Measurements from ENCODE around the gene SERINC5. TPM values are rescaled to one million over a fixed set of nuclear protein-coding genes. Genes with fewer than 3 reads are reported as not detected.
"Not testable (repeated sequence)": the region's sequence is repeated elsewhere in the genome, so short reads cannot be mapped to it uniquely, and the experiment has no call there.

SERINC5 gene
- total RNA-seq, 2 experiments from 2014 or later: 85.7 to 88.8 TPM

DNA sequence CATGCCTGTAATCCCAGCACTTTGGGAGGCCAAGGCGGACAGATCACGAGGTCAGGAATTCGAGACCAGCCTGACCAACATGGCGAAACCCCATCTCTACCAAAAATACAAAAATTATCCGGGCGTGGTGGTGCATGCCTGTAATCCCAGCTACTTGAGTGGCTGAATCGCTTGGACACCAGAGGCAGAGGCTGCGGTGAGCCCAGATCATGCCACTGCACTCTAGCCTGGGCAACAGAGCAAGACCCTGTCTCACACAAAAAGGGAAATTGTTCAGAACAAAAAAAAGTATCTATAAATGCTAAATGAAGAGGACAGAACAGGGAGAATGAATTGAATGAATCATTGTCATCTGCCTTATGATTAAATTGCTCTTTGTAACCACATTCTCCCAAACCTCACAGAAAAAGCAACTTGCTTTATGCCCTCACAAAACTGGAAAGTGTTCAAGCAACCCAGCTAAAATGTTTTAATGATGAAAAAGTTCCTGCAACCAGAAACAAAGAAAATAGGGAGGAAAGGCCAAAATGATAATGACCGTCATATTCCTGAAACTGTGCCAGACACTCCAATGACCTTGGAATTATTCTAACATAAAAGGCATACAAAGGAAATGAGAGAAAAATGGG lies 83.7 kb downstream of the SERINC5 start:
- Mint-ChIP-seq H3K4me1 (peaks cover 27% of the 10 kb centered on the region), H3K27me3 (no peaks in the 10 kb centered on the region), H3K36me3 (ENCODE audit: low read depth) (peaks cover 75% of the 10 kb centered on the region), H3K4me3 (no peak overlapping the region), H3K9me3 (no peaks in the 10 kb centered on the region), H3K27ac (peak overlapping the region; percentile 41)
- DNase-seq: no peak
- ChIA-PET CTCF (no interaction called here), POLR2A (interaction anchor here (0.6 kb wide), 1 partner anchor 84 kb away, joined by 3 read pairs; the partner anchor contains the start of gene SERINC5)

DNA sequence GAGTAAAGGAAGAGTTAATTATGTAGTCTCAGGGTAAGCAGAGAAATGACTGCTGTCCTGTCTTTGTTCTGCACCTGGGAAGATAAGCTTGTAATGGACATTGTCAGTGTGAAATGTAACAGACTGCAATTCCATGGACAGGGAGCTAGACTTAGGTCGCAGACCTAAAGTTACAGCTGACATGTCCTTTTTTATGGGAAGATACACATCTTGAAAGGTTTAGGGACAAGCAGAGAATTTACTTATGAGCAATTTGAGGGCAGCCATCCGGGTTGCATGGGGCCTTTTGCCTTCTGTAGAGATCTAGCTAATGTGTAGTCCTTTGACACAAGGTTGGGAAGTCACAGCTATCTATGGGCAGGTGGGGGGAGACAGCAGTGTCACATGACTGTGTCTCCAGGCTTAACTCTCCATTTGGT lies 85.7 kb downstream of the SERINC5 start:
- ChIA-PET POLR2A (no interaction called here), CTCF (interaction anchor here (1.1 to 2.0 kb wide), 4 partner anchors 8 to 34 kb away, joined by 3 to 6 read pairs (median 3); no protein-coding TSS in a partner anchor)
- DNase-seq: no peak
- no peaks in the 10 kb centered on the region for H3K9me3 Mint-ChIP-seq
- H3K27ac Mint-ChIP-seq: no peak overlapping the region
- no peak overlapping the region for H3K4me3 Mint-ChIP-seq
- peaks cover 80% of the 10 kb centered on the region for H3K36me3 Mint-ChIP-seq (ENCODE audit: low read depth)
- no peaks in the 10 kb centered on the region for H3K27me3 Mint-ChIP-seq
- H3K4me1 Mint-ChIP-seq: peaks cover 37% of the 10 kb centered on the region

DNA sequence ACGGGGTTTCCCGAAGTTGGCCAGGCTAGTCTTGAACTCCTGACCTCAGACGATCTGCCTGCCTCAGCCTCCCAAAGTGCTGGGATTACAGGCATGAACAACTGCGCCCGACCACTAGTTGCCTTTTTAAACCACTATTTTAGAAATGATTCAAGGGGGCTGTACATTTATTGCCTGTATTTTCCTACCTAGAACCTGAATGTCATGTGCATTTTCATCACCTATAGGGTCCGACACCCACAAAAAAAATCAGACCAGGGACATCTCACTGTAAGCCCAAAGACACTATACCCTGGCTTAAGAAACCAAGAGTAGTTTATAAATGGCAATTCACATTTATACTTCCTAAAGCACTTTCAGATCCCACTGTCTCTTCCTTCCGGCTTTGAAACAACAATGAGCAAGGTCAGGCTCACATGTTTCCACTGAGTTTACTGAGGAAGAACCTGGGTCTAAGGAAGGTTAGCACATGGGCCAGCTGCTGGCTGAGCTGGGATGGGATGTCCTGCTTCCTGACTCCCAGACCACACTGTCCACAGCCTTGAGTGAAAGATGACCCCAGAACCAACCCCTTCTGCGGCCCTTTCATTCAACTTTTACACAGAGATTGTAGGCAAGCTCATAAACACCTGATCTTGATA lies 87.3 kb downstream of the SERINC5 start:
- no peak for DNase-seq
- Mint-ChIP-seq H3K36me3 (ENCODE audit: low read depth) (peaks cover 81% of the 10 kb centered on the region), H3K27ac (peak overlapping the region; percentile 2), H3K9me3 (peaks cover 2% of the 10 kb centered on the region), H3K27me3 (no peaks in the 10 kb centered on the region), H3K4me1 (peaks cover 35% of the 10 kb centered on the region), H3K4me3 (no peak overlapping the region)
- POLR2A ChIA-PET: no interaction called here
- CTCF ChIA-PET: interaction anchor here (0.6 to 2.0 kb wide), 3 partner anchors 10 to 192 kb away, joined by 4 to 6 read pairs (median 4); no protein-coding TSS in a partner anchor

DNA sequence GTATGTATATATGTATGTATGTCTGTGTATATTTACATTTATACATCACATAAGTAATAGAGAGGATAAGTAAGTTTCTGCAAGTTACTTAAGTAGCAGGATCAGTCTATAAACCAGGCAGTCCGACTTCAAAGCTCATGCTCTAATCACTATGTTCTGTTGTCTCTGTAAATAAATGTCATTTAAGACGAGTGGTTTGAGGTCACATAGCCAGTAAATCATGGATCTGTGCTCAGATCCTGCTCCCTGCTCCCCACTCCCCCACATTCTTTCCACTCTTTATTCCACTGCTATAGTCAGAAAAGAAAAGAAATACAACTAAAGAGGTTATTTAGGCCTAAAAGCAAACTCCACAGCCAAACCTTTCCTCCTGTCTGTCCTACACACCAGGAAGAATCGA lies 90.4 kb downstream of the SERINC5 start:
- Mint-ChIP-seq H3K4me1 (peaks cover 33% of the 10 kb centered on the region), H3K36me3 (ENCODE audit: low read depth) (peaks cover 88% of the 10 kb centered on the region), H3K27me3 (no peaks in the 10 kb centered on the region), H3K4me3 (no peak overlapping the region), H3K27ac (peak overlapping the region; percentile 43), H3K9me3 (peaks cover 2% of the 10 kb centered on the region)
- ChIA-PET POLR2A (no interaction called here), CTCF (interaction anchor here (0.9 to 2.2 kb wide), 4 partner anchors 10 to 142 kb away, joined by 3 to 8 read pairs (median 3); no protein-coding TSS in a partner anchor)
- DNase-seq: no peak

DNA sequence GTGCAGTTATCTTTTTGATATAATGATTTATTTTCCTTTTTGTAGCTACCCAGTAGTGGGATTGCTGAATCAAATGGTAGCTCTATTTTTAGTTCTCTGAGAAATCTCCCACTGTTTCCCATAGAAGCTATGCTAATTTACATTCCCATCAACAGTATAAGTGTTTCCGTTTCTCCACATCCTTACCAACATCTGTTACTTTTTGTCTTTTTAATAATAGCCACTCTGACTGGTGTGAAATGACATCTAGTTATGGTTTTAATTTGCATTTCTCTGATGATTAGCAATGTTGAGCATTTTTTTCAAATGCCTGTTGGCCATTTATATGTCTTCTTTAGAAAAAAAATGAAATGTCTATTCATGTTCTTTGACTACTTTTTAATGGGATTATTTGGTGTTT lies 94.7 kb downstream of the SERINC5 start:
- peaks cover 2% of the 10 kb centered on the region for H3K9me3 Mint-ChIP-seq
- peaks cover 91% of the 10 kb centered on the region for H3K36me3 Mint-ChIP-seq (ENCODE audit: low read depth)
- peak overlapping the region; percentile 21 for H3K27ac Mint-ChIP-seq
- ChIA-PET POLR2A (no interaction called here), CTCF (no interaction called here)
- peaks cover 20% of the 10 kb centered on the region for H3K4me1 Mint-ChIP-seq
- no peaks in the 10 kb centered on the region for H3K27me3 Mint-ChIP-seq
- no peak overlapping the region for H3K4me3 Mint-ChIP-seq
- no peak for DNase-seq

DNA sequence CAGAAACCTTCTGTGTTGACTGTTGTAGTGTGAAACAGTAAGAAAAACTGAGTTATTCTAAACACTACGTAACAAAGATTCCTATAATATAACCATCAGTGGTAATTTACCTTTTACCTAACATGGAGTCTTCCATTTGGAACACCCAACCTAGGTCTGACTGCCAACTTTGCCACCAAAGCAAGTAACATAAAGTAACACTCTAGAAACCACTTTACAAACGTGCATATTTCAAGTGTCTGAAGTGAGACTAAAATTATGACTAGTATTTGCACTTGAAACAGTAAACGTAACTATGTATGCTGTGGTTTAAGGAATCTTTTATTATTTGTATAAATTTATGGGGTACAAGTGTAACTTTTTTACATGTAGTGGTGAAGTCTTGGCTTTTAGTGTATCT lies 95.6 kb downstream of the SERINC5 start:
- Mint-ChIP-seq H3K36me3 (ENCODE audit: low read depth) (peaks cover 88% of the 10 kb centered on the region), H3K9me3 (peaks cover 2% of the 10 kb centered on the region), H3K27ac (peak overlapping the region; percentile 55), H3K4me1 (peaks cover 16% of the 10 kb centered on the region), H3K4me3 (no peak overlapping the region), H3K27me3 (no peaks in the 10 kb centered on the region)
- ChIA-PET POLR2A (no interaction called here), CTCF (no interaction called here)
- DNase-seq: no peak

DNA sequence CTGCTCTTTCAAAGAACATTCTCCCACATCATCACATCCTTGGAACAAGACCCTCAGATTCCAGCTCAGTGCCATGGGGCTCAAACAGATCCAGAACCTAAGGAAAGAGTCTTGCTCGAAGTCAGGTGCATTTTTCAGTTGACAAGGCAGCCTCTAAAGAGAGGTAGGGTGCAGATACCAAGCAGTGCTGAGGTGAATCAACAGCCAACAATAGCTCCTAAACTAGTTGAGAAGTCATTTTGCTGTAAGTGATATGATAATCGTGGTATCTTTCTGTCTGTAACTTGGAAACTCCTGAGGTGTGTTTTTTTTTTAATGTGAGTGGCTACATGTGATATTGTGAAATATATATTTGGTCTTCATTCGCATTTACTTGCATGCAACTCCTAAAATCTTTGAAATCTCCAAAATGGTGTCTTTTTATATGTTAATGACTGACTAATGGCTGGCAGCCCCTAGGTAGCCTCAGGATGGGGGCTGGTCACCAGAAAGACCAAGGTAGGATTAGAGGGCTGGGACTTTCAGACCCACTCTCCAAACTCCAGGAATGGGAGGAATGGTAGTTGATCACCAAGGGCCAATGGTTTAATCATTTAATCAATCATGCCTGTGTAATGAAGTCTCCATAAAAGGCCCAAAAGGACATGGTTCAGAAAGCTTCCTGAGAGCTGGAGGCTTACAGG lies 96.6 kb downstream of the SERINC5 start:
- Mint-ChIP-seq H3K4me3 (no peak overlapping the region), H3K36me3 (ENCODE audit: low read depth) (peaks cover 89% of the 10 kb centered on the region), H3K27me3 (no peaks in the 10 kb centered on the region), H3K27ac (no peak overlapping the region), H3K4me1 (peaks cover 22% of the 10 kb centered on the region), H3K9me3 (peaks cover 2% of the 10 kb centered on the region)
- DNase-seq: no peak
- CTCF ChIA-PET: interaction anchor here (0.7 to 1.8 kb wide), 2 partner anchors 10 to 13 kb away, joined by 4 read pairs; no protein-coding TSS in a partner anchor
- POLR2A ChIA-PET: no interaction called here

DNA sequence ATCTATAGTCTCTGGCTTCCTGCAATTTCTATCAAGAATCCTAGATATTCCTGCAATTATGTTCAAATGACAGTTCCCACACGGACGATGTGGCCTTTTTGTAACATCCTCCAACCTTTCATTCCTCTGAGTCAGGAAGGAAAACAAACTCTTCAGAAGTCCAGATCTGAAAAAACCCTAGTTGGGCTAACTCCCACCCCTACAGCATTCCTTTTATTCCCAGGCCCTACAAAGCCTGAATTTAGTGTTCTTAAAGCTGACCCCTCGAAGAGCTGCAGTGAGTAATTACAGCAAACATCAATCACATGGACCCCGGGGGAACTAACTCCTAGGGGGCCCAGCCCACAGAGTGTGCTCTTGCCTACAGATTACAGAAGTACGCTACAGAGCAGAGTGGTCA lies 99.7 kb downstream of the SERINC5 start:
- Mint-ChIP-seq H3K4me1 (peaks cover 44% of the 10 kb centered on the region), H3K9me3 (no peaks in the 10 kb centered on the region), H3K27ac (peak overlapping the region; percentile 11), H3K27me3 (no peaks in the 10 kb centered on the region), H3K4me3 (no peak overlapping the region), H3K36me3 (ENCODE audit: low read depth) (peaks cover 85% of the 10 kb centered on the region)
- ChIA-PET POLR2A (interaction anchor here (0.6 kb wide), 1 partner anchor 15 kb away, joined by 4 read pairs; no protein-coding TSS in a partner anchor), CTCF (no interaction called here)
- no peak for DNase-seq

DNA sequence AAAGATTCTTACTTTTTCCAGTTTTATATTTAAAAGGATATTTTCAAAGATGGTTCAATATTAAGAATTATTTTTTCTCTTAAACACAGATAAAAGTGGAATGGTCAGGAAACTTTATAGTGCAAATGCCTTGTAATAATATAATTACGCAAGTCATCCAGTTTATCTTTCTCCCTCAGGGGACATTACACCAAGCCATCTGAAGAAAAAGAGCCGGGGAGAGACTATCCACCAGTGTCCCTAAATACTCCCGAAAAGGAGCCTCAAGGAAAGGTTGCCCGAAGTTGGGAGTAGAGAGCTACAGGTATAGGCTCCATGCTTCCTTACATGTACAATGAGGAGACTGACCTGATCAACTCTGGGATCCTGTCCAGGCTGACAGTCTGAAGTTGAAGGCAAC lies 101.1 kb downstream of the SERINC5 start:
- DNase-seq: no peak
- Mint-ChIP-seq H3K27me3 (no peaks in the 10 kb centered on the region), H3K4me1 (peaks cover 56% of the 10 kb centered on the region), H3K4me3 (no peak overlapping the region), H3K9me3 (no peaks in the 10 kb centered on the region), H3K27ac (peak overlapping the region; percentile 76), H3K36me3 (ENCODE audit: low read depth) (peaks cover 86% of the 10 kb centered on the region)
- ChIA-PET POLR2A (no interaction called here), CTCF (interaction anchor here (1.1 to 1.6 kb wide), 3 partner anchors 11 to 29 kb away, joined by 3 to 4 read pairs (median 3); no protein-coding TSS in a partner anchor)

DNA sequence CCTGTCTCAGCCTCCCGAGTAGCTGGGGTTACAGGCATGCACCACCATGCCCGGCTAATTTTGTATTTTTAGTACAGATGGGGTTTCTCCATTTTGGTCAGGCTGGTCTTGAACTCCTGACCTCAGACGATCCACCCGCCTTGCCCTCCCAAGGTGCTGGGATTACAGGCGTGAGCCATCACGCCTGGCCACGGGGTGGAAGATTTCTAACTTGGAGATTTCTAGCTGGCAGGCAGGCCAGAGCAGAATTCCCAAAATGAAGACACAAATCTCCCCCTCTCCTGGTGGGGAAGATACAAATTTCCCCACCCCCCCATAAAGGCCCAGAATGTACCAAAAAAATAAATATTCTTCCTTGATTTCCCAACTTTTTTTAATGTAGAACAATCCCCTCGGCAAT lies 101.6 kb downstream of the SERINC5 start:
- DNase-seq, POLR2A ChIA-PET, H3K27me3 Mint-ChIP-seq, H3K9me3 Mint-ChIP-seq, H3K4me3 Mint-ChIP-seq: not testable (repeated sequence)
- CTCF ChIA-PET: interaction anchor here (1.6 kb wide), 1 partner anchor 19 kb away, joined by 4 read pairs; no protein-coding TSS in a partner anchor
- Mint-ChIP-seq H3K36me3 (ENCODE audit: low read depth) (peaks cover 86% of the 10 kb centered on the region), H3K27ac (peak overlapping the region; percentile 93), H3K4me1 (peaks cover 56% of the 10 kb centered on the region)

DNA sequence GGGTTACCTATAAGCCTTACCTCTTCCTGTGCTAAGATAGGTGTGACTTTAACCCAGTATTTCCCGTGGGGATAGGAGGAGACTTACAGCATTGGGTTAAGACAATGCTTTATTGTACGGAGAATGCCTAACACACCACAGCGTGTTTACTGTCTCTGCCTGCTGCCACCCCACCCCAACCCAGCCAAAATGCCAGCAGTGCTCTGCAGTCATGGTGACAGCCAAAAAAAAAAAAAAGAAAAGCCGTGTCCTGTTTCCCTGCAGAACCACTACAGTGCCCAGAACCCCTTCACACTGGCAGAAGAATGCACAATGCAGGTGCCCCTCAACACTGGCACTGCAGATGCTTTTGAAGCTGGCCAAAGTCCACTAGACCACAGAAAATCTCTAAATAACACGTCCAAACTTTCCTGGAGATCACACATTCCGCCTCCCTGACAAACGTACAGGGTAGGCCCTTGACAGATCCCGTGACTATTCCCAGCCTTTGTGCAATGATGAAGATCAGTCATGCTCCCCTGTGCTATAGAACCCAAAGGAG lies 102.2 kb downstream of the SERINC5 start:
- Mint-ChIP-seq H3K4me1 (peaks cover 56% of the 10 kb centered on the region), H3K4me3 (peak overlapping the region; percentile 8)
- peak; percentile 35 for DNase-seq

DNA sequence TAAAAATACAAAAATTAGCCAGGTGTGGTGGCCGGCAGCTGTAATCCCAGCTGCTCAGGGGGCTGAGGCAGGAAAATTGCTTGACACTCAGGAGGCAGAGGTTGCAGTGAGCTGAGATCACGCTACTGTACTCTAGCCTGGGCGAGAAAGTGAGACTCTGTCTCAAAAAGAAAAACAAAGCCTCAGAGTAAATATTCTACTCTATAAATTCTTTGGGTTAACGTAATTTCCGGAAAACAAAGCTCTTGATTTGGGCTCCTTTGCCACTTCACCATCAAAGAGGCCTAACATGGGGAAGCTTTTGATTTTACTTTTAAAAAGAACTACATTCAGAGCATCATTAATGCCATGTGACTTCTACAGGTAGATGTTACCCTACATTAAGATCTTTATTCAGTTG lies 103.1 kb downstream of the SERINC5 start:
- ChIA-PET POLR2A (no interaction called here), CTCF (interaction anchor here (0.7 to 1.2 kb wide), 3 partner anchors 18 to 29 kb away, joined by 3 to 5 read pairs (median 3); no protein-coding TSS in a partner anchor)
- H3K27me3 Mint-ChIP-seq: no peaks in the 10 kb centered on the region
- peak overlapping the region; percentile 93 for H3K27ac Mint-ChIP-seq
- DNase-seq: peak; percentile 26
- H3K9me3 Mint-ChIP-seq: no peaks in the 10 kb centered on the region
- peak overlapping the region; percentile 5 for H3K4me3 Mint-ChIP-seq
- H3K36me3 Mint-ChIP-seq (ENCODE audit: low read depth): peaks cover 83% of the 10 kb centered on the region
- peaks cover 54% of the 10 kb centered on the region for H3K4me1 Mint-ChIP-seq

More for the DNA sequence above, 102.2 kb downstream of the SERINC5 start:
- Mint-ChIP-seq H3K36me3 (ENCODE audit: low read depth) (peaks cover 86% of the 10 kb centered on the region), H3K27me3 (no peaks in the 10 kb centered on the region), H3K9me3 (no peaks in the 10 kb centered on the region), H3K27ac (peak overlapping the region; percentile 93)
- ChIA-PET POLR2A (no interaction called here), CTCF (interaction anchor here (0.6 to 1.6 kb wide), 3 partner anchors 20 to 96 kb away, joined by 3 to 4 read pairs (median 3); no protein-coding TSS in a partner anchor)
